ENCODE data around the gene PCK1.

DNA sequence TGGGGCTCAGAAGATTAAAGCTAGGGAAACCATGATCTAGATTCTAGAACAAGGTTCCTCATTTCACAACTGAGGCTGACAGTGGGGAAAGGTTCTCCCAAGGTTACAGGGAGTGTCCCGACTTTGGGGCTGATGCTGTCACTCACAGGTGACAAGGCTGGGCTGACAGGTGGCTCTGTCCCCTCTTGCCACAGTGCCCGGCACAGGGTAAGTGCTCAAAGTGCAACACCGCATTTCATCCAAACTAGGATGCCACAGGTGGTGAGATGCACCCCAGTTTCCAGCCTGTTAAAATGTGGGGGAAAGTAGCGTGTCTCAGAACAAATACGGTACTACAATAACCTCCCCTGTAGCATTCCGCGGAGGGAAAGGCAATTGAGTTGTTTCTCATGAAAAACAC, 51.5 kb downstream of the PCK1 start:
- no peak for TF ChIP-seq EP300 (IDR thresholded peaks at IDR 0.05)
- TF ChIP-seq, protein P1, sequence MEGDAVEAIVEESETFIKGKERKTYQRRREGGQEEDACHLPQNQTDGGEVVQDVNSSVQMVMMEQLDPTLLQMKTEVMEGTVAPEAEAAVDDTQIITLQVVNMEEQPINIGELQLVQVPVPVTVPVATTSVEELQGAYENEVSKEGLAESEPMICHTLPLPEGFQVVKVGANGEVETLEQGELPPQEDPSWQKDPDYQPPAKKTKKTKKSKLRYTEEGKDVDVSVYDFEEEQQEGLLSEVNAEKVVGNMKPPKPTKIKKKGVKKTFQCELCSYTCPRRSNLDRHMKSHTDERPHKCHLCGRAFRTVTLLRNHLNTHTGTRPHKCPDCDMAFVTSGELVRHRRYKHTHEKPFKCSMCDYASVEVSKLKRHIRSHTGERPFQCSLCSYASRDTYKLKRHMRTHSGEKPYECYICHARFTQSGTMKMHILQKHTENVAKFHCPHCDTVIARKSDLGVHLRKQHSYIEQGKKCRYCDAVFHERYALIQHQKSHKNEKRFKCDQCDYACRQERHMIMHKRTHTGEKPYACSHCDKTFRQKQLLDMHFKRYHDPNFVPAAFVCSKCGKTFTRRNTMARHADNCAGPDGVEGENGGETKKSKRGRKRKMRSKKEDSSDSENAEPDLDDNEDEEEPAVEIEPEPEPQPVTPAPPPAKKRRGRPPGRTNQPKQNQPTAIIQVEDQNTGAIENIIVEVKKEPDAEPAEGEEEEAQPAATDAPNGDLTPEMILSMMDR (IDR thresholded peaks at IDR 0.05) = no peak

Data from ovary (tissue), 3 donors.